Thyroid gland (tissue), 4 donors: ENCODE results near the gene HDC.

ENCODE experiments used
- CTCF ChIP-seq, 6 experiments: fragments of 200-600 bp in 3 of 6; fragments of 450-650 bp in 3 of 6; sonication (generic) in 3 of 6; IDR thresholded peaks; one replicate each; pipeline ENCODE4 v1.5.1; 2016 to 2019; ENCODE audit warnings: antibody characterized with exemption in 6 of 6, mild to moderate bottlenecking in 2 of 6, inconsistent platforms in 1 of 6, moderate library complexity in 1 of 6
- POLR2A ChIP-seq, 2 donors: fragments of 450-650 bp; IDR thresholded peaks; one replicate each; pipeline ENCODE4 v1.6.1; 2017; ENCODE audit warnings: antibody characterized with exemption in 2 of 2, mild to moderate bottlenecking in 2 of 2, moderate library complexity in 1 of 2

- TF ChIP-seq CTCF (IDR thresholded peaks at IDR 0.05) (no peak), POLR2A (IDR thresholded peaks at IDR 0.05) (no peak)
Measured at GRCh38 chr15:50209809-50210208, 55.7 kb downstream of the HDC start.
